Measurements from ENCODE around the gene CIC. TPM values are rescaled to one million over a fixed set of nuclear protein-coding genes. Genes with fewer than 3 reads are reported as not detected.
A peak's percentile ranks its signal among the peaks of the same experiment; 100 is the strongest.

CIC gene
- total RNA-seq, result 10 to 100 TPM; 60.7 to 65.6 TPM

GRCh38 chr19:42268704-42269477, at the start of gene CIC:
Gene CIC (plus strand): TSS chr19:42269252. CDS start chr19:42271784, 2,532 bp downstream.
- ChIA-PET POLR2A (interaction anchor here (0.8 to 4.3 kb wide), 5 partner anchors 13 to 27 kb away, joined by 3 to 31 read pairs (median 14); partner anchors contain the start of gene GSK3A), CTCF (interaction anchor here (2.2 kb wide), 1 partner anchor 11 kb away, joined by 36 read pairs; no protein-coding TSS in a partner anchor)
- no peaks in the 10 kb centered on the region for H3K9me3 Mint-ChIP-seq
- no peak for TF ChIP-seq CTCF (IDR thresholded peaks at IDR 0.05)
- H3K36me3 Mint-ChIP-seq (ENCODE audit: low read depth), result peaks cover 13% of the 10 kb centered on the region
- peaks cover 26% of the 10 kb centered on the region for H3K4me1 Mint-ChIP-seq (ENCODE audit: low read depth)
- peak within 1 kb of the TSS; percentile 99 for H3K27ac Mint-ChIP-seq
- DNase-seq (peak; percentile 99), ATAC-seq (peak; percentile 80)
- intact Hi-C loops (cut with micrococcal nuclease), result loop anchor here (2.0 kb wide), 1 partner anchor 14 kb away; the partner anchor contains the start of gene ERF
- no peak within 1 kb of the TSS for H3K4me3 Mint-ChIP-seq
- H3K27me3 Mint-ChIP-seq, result no peaks in the 10 kb centered on the region

- ATAC-seq, result peak; percentile 84
- Mint-ChIP-seq H3K4me1 (ENCODE audit: low read depth) (peaks cover 46% of the 10 kb centered on the region), H3K9me3 (no peaks in the 10 kb centered on the region), H3K27ac (peak within 1 kb of the TSS; percentile 100), H3K4me3 (peak within 1 kb of the TSS; percentile 99), H3K27me3 (no peaks in the 10 kb centered on the region), H3K36me3 (ENCODE audit: low read depth) (peaks cover 25% of the 10 kb centered on the region)
- POLR2A ChIA-PET, result interaction anchor here (0.7 to 17.2 kb wide), 4 partner anchors 9 to 143 kb away, joined by 3 to 195 read pairs (median 4); partner anchors contain the start of gene GSK3A
- DNase-seq, result peak; percentile 98
- intact Hi-C loops (cut with micrococcal nuclease), result no loop called here
- CTCF ChIA-PET, result interaction anchor here (0.6 to 2.1 kb wide), 8 partner anchors 15 to 111 kb away, joined by 3 to 17 read pairs (median 4); partner anchors contain the start of gene GSK3A
- TF ChIP-seq CTCF (IDR thresholded peaks at IDR 0.05), result no peak
Measured at GRCh38 chr19:42219812-42220750, 49.0 kb upstream of the CIC start, which contains the start of gene ZNF526. Gene ZNF526 (plus strand): TSS chr19:42220312. CDS start chr19:42224404, 4,092 bp downstream.

- peaks cover 26% of the 10 kb centered on the region for H3K36me3 Mint-ChIP-seq (ENCODE audit: low read depth)
- no peak for TF ChIP-seq CTCF (IDR thresholded peaks at IDR 0.05)
- DNase-seq, result no peak
- no peaks in the 10 kb centered on the region for H3K27me3 Mint-ChIP-seq
- H3K4me1 Mint-ChIP-seq (ENCODE audit: low read depth), result peaks cover 40% of the 10 kb centered on the region
- intact Hi-C loops (cut with micrococcal nuclease), result no loop called here
- CTCF ChIA-PET, result interaction anchor here (0.6 to 2.1 kb wide), 6 partner anchors 14 to 88 kb away, joined by 3 to 17 read pairs (median 4); partner anchors contain the start of gene GSK3A
- POLR2A ChIA-PET, result interaction anchor here (0.5 to 17.2 kb wide), 5 partner anchors 8 to 144 kb away, joined by 3 to 195 read pairs (median 3); partner anchors contain the start of gene GSK3A
- ATAC-seq, result no peak
- peak overlapping the region; percentile 100 for H3K27ac Mint-ChIP-seq
- peak overlapping the region; percentile 99 for H3K4me3 Mint-ChIP-seq
- H3K9me3 Mint-ChIP-seq, result no peaks in the 10 kb centered on the region
Measured at GRCh38 chr19:42220751-42221097, 48.3 kb upstream of the CIC start.

- DNase-seq (no peak), ATAC-seq (no peak)
- H3K4me1 Mint-ChIP-seq (ENCODE audit: low read depth), result peaks cover 39% of the 10 kb centered on the region
- H3K4me3 Mint-ChIP-seq, result no peak overlapping the region
- intact Hi-C loops (cut with micrococcal nuclease), result no loop called here
- CTCF ChIA-PET, result no interaction called here
- peaks cover 44% of the 10 kb centered on the region for H3K36me3 Mint-ChIP-seq (ENCODE audit: low read depth)
- no peaks in the 10 kb centered on the region for H3K9me3 Mint-ChIP-seq
- no peak overlapping the region for H3K27ac Mint-ChIP-seq
- no peak for TF ChIP-seq CTCF (IDR thresholded peaks at IDR 0.05)
- no peaks in the 10 kb centered on the region for H3K27me3 Mint-ChIP-seq
- POLR2A ChIA-PET, result interaction anchor here (17.2 kb wide), 1 partner anchor 14 kb away, joined by 195 read pairs; the partner anchor contains the start of gene GSK3A
Measured at GRCh38 chr19:42224940-42225717, 43.9 kb upstream of the CIC start.

All from activated CD8-positive, alpha-beta T cell treated with anti-CD3 and anti-CD28 coated beads for 36 hours (primary cell).